ENCODE data around the gene CPNE4. TPM values are rescaled to one million over a fixed set of nuclear protein-coding genes. Genes with fewer than 3 reads are reported as not detected.

CPNE4 gene
- 0.20 TPM in 1 of 3 replicates, not detected in the others for total RNA-seq

GRCh38 chr3:132034486-132035464, at the start of gene CPNE4:
TSS of gene CPNE4 (minus strand) at chr3:132035014.
- no peaks in the 10 kb centered on the region for H3K36me3 Mint-ChIP-seq
- H3K4me3 Mint-ChIP-seq: peak within 1 kb of the TSS; percentile 17
- no peak within 1 kb of the TSS for H3K27ac Mint-ChIP-seq
- peak; percentile 94 for TF ChIP-seq CTCF (IDR thresholded peaks at IDR 0.05; ENCODE audit: unreplicated experiment)
- peak; percentile 83 to 96 for DNase-seq (ENCODE audit: low spot score in 2 of 2, unreplicated experiment in 2 of 2)
- peaks cover 6% of the 10 kb centered on the region for H3K4me1 Mint-ChIP-seq
- no peaks in the 10 kb centered on the region for H3K9me3 Mint-ChIP-seq
- peaks cover 85% of the 10 kb centered on the region for H3K27me3 Mint-ChIP-seq (ENCODE audit: low read depth)

DNA sequence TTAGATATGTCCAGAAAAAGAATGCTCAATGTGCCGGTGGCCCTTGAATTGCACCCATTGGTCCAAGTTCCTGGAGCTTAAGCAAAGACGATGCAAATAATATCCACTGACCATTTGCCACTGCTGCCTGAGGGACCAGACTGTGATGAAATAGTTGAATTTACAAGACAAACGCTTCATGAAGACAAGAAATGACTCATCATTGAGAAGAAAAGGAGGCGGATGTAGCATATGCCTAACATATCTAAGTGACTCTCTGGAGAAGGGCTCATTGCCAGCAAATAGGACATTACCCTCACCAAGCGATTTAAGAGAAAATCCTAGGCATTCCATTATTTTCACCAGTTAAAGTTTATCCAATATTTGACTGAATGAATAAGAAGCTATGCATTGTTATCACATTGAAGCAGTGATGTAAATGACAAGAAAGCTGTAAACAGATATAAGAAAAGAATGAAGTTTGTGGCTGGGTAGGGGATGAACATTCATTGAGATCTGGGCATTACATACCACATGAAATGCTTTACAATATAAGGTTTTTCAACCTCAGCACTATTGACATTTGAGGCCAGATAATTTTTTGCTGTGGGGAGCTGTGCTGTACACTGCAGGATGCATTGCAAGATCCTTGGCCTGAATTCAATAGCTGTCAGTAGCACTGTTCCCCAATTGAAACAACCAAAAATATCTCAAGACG, 48.9 kb upstream of the CPNE4 start:
- Mint-ChIP-seq H3K9me3 (no peaks in the 10 kb centered on the region), H3K27me3 (ENCODE audit: low read depth) (peaks cover 1% of the 10 kb centered on the region), H3K36me3 (no peaks in the 10 kb centered on the region), H3K27ac (no peak overlapping the region), H3K4me1 (no peaks in the 10 kb centered on the region), H3K4me3 (no peak overlapping the region)
- no peak for DNase-seq (ENCODE audit: low spot score in 2 of 2, unreplicated experiment in 2 of 2)
- no peak for TF ChIP-seq CTCF (IDR thresholded peaks at IDR 0.05; ENCODE audit: unreplicated experiment)

- DNase-seq (ENCODE audit: low spot score in 2 of 2, unreplicated experiment in 2 of 2): no peak
- Mint-ChIP-seq H3K27me3 (ENCODE audit: low read depth) (peaks cover 1% of the 10 kb centered on the region), H3K27ac (no peak overlapping the region), H3K9me3 (no peaks in the 10 kb centered on the region), H3K4me1 (no peaks in the 10 kb centered on the region), H3K36me3 (no peaks in the 10 kb centered on the region), H3K4me3 (no peak overlapping the region)
- no peak for TF ChIP-seq CTCF (IDR thresholded peaks at IDR 0.05; ENCODE audit: unreplicated experiment)
Observed at GRCh38 chr3:132083159-132083558, 48.3 kb upstream of the CPNE4 start.

- Mint-ChIP-seq H3K27ac (no peak overlapping the region), H3K27me3 (ENCODE audit: low read depth) (peaks cover 1% of the 10 kb centered on the region)
- no peak for DNase-seq (ENCODE audit: low spot score in 2 of 2, unreplicated experiment in 2 of 2)
Observed at GRCh38 chr3:132079147-132079546, 44.3 kb upstream of the CPNE4 start.

DNA sequence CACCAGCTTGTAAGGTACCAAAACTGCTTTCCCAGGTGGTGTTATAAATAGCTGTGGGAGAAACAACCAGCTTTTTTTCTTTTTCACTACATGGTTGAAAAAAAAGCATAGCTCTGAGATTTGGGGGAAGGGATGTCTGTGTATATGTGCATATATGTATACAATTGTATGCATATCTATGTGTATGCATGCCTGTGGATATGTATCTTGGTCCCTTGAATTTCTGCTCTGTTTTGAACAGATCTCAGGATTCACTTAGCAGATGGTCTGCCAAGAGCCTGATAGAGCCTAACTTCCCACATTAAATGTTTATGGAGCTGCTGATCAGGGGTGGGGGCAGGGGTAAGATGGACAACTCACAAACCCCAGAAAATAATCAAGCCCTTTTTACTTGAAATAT, 39.0 kb upstream of the CPNE4 start:
- H3K4me1 Mint-ChIP-seq: peaks cover 4% of the 10 kb centered on the region
- no peaks in the 10 kb centered on the region for H3K36me3 Mint-ChIP-seq
- TF ChIP-seq CTCF (IDR thresholded peaks at IDR 0.05; ENCODE audit: unreplicated experiment): no peak
- DNase-seq (ENCODE audit: low spot score in 2 of 2, unreplicated experiment in 2 of 2): no peak
- no peak overlapping the region for H3K4me3 Mint-ChIP-seq
- no peaks in the 10 kb centered on the region for H3K9me3 Mint-ChIP-seq
- peaks cover 9% of the 10 kb centered on the region for H3K27me3 Mint-ChIP-seq (ENCODE audit: low read depth)
- no peak overlapping the region for H3K27ac Mint-ChIP-seq

More at GRCh38 chr3:132079147-132079546, 44.3 kb upstream of the CPNE4 start:
- no peaks in the 10 kb centered on the region for H3K36me3 Mint-ChIP-seq
- no peak overlapping the region for H3K4me3 Mint-ChIP-seq
- TF ChIP-seq CTCF (IDR thresholded peaks at IDR 0.05; ENCODE audit: unreplicated experiment): no peak
- no peaks in the 10 kb centered on the region for H3K9me3 Mint-ChIP-seq
- H3K4me1 Mint-ChIP-seq: no peaks in the 10 kb centered on the region
